HG03558 (cell line): ENCODE measurements around the gene TUT7.
"Not testable (repeated sequence)": the region's sequence is repeated elsewhere in the genome, so short reads cannot be mapped to it uniquely, and the experiment has no call there.

Source experiments
- ATAC-seq: cut with Tn5 transposase; IDR thresholded peaks from one replicate; pipeline ENCODE4 v1.9.1; 2021; ENCODE audit warnings: moderate number of reproducible peaks; ENCODE audit not compliant: unreplicated experiment; ENCODE audit errors: extremely low read depth

TUT7 gene

DNA sequence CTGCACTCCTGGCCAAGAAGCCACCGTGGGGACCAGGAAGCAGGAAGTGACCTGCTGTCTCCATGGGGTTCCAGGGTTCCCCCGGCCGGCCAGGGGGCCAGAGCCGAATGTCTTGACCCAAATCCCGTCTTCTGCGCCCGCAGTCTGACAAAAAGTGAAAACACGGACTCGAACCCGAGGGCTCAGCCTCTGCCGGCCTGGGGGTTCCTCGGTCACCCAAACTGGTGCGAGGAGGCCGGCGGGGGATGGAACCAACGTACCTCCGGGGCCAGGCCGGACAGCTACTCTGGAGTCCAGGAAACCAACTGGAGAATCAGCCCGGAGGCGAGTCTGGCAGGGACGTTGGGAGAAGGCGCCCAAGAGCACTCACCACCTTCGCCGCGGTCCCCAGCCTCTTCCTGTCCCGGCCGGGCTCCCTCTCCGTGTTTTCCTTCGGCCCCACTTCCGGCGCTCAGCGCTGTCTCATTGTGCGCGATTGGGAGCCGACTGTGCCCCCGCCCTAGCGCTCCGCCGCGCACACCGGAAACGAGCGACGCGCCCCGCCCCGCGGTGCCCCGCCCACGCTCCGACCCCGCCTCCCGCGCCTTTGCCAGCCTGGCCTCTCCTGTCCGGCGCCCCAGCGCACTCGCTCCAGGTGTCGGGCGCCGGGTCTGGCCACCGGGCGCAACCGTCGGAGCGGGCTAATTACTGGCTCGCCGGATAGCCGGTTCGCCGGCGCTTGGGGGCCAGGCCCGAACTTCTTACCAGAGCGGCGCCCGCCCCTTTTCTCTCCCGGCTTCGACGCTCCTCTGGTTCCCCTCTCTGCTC lies at the start of gene TUT7:
TSS of gene TUT7 (minus strand) at position 400 of the 807 bp plus-strand sequence. CDS start 1,211 bp downstream, outside the sequence.
- ATAC-seq: peak; percentile 61

DNA sequence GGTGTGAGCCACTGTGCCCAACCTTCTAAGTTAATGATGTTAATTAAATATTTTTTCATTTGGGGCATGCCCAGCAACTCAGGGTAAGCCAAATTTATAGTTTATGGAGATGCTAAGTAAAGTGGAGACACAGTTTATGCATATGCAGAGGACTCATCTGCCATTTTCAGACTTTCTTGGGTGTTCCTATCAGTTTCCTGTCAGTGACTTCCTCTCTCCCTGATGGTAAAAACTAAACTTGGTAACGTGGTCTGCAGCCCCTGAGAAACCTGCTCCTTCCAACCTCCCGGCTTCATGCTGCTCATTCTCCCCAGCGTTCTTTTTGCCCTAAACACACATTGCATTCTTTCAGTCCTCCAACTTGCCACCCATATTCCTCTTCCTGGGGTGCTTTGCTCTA lies 48.4 kb upstream of the TUT7 start:
- no peak for ATAC-seq

DNA sequence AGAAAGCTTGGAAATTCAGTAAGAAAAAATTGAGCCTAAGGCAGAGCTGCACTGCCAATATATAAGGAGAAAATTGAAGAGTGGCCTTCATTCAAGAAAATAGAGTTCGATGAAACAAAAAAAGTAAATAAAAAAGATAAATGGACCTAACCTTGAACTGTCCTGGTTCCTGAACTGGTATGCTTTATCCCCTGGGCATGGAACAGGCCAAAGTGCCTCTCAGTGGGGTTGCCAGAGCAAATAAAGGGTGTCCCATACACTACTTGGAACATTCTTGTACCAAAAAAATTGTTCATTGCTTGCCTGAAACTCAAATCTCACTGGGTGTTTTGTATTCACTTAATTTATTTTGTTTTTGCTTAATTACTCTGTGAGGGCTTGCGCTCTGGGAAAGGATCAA lies 42.2 kb upstream of the TUT7 start:
- ATAC-seq: no peak

- not testable (repeated sequence) for ATAC-seq
Measured at GRCh38 chr9:86390184-86390583, 36.0 kb upstream of the TUT7 start.

- ATAC-seq: no peak
Measured at GRCh38 chr9:86389628-86390027, 35.4 kb upstream of the TUT7 start.

GRCh38 chr9:86387376-86387775 lies 33.2 kb upstream of the TUT7 start:
- no peak for ATAC-seq

- not testable (repeated sequence) for ATAC-seq
Measured at GRCh38 chr9:86383000-86383399, 28.8 kb upstream of the TUT7 start.

DNA sequence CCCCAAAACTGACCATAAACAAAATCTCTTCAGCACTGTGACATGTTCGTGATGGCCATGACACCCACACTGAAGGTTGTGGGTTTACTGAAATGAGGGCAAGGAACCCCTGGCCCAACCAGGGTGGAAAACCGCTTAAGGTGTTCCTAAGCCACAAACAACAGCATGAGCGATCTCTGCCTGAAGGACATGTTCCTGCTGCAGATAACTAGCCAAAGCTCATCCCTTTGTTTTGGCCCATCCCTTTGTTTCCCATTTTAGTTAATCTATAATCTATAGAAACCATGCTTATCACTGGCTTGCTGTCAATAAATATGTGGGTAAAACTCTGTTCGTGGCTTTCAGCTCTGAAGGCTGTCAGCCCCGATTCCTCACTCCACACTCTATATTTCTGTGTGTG lies 21.8 kb upstream of the TUT7 start:
- no peak for ATAC-seq

DNA sequence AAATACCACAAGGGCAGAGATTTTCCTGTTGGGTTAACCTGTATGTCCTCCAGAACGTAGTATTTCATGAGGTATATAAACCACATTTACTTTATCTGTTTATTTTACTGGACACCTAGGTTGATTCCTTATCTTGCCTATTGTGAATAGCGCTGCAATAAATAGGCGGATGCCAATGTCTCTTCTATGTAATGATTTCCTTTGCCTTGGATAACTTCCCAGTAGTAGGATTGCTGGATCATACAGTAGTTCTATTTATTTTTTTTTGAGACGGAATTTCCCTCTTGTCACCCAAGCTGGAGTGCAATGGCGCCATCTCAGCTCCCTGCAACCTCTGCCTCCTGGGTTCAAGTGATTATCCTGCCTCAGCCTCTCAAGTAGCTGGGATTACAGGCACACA lies 15.6 kb upstream of the TUT7 start:
- ATAC-seq: no peak

DNA sequence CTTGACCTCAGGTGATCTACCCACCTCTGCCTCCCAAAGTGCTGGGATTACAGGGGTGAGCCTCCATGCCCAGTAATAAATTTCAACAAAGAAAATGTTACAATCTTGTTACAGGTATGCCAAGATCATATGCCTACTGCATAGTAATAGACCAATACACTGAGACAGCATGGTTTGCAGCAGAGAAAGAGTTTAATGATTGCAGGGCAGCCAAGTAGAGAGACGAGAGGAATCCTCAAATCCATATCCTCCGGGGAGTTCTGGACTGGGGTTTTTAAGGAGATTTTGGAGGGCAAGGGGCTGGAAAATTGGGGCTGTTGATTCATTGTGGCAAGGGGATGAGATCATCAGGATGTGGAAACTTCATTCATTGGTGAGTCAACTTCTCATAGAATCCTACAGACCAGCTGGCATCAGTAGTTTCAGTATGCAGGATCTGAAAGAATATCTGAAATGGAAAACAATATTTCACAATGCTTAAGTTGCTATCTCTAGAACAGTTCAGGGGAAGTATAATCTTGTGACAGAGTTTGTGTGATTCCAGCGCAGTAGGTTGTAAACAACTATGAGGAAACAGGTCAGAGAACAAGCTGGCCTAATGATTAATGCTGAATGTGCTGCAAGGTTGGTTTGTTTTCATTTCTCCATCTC lies 14.8 kb upstream of the TUT7 start:
- no peak for ATAC-seq

DNA sequence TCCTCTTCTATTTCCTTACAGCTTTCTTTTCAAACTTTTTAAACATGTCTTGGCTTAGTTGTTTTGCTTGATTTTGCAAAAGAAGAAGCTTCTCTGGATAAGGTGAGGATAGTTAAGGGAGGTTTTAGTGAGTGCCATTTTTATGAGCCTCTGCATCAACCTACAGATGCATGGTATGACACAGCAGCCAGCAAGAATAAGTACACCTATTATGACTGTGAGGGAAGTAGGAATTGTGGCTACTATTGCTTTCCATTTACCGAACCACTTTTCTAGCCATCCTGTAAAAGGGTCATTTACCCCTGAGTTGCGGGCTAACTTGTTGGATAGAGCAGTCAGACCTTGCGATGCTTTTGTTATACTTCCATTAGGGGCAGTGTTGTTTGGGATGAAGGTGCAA lies 7.0 kb upstream of the TUT7 start:
- ATAC-seq: no peak

- no peak for ATAC-seq
Measured at GRCh38 chr9:86359151-86359879, 5.1 kb upstream of the TUT7 start.

DNA sequence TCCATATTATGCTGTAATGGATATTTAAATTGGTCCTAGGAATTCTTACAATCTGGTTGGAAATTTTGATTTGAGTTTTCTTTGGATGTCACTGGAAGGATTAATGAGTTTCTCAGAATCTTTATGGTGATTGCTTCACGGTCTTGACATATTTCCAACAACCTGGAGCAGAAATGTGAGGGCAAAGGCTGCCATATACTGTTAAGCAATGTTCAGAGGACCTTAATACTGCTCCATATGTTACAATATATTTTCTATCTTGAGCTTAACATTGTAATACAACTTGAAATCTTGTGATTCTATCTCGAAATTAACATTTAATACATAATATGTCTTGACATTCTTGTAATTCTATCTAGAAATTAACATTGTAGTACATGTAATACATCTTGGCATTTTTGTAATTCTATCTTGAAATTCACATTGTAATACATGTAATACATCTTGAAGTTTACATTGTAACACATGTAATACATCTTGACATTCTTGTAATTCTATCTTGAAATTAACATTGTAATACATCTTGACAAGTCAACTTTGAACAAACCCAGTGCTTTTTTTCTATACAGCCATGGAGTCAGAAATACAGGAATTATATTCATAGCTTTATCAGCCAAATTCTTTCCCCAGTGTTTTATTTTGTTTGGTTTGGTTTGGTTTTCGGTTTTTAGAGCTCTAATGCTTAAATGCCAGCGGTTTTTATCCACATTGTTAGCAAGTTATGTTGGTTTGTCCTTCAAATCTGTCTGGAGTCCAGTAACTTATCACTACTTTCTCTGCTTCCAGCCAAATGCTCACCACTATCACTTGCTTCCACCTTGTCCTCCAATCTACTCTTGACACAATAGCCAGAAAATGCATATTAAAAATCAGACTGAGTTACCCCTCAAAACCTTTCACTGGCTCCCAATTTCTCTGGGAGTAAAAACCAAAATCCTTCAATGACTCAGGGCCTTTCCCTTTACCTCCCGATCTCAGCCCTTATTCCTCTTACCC lies 3.0 kb upstream of the TUT7 start:
- ATAC-seq: no peak

- ATAC-seq: no peak
Measured at GRCh38 chr9:86355814-86356213, 1.6 kb upstream of the TUT7 start.

DNA sequence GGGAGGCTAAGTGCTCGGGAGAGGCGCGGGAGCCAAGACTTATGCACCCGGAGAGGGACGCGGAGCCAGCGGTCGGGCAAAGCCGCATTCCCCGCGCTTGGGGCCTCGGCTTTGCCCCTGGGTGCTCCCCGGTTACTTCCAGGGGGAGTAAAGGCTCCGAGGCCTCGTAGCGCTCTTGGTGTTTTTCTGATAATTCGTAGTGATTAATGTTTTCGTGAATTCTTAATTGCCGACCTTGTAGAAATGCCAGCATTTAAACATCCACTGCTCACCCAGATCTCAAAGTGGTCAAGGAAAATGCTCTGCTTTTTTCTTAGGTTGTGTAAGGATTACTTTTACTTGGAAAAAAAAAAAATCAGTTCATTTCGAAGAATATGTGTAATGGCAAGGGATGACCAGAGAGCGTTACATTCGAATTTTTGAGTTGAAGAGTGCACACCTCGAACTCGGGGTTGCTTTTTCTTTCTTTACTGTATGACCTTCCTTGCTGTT lies 654 bp upstream of the TUT7 start:
- ATAC-seq: no peak

- no peak for ATAC-seq
Measured at GRCh38 chr9:86353655-86354010, 577 bp downstream of the TUT7 start.

- no peak for ATAC-seq
Measured at GRCh38 chr9:86352440-86353077, 1.7 kb downstream of the TUT7 start.

- ATAC-seq: no peak
Measured at GRCh38 chr9:86351880-86352279, 2.3 kb downstream of the TUT7 start.

DNA sequence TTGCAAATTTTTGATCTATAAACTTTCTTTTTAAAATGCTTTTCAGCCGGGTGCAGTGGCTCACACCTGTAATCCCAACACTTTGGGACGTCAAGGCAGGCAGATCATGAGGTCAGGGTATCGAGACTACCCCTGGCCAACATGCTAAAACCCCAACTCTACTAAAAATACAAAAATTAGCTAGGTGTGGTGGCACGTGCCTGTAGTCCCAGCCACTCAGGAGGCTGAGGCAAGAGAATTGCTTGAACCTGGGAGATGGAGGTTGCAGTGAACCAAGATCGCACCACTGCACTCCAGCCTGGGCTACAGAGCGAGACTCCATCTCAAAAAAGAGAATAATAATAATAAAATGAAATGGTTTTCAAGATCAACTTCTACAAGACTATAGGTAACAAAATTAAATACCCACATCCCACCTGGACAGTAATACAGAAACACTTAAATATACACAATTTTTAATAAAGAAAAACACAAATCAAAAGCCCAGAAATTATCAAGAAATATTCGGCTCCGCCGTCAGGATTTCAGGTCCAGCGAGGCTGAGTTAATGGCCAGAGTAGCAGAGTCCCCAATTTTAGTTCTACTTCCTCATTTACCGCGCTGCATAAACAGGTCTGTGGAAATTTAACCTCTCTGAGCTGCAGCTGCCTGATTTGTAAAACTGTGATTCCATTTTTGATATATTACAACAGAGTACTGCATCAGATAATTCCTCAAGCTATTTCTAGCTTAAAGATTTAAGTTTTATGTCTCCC lies 4.0 kb downstream of the TUT7 start:
- peak; percentile 24 for ATAC-seq
